HG03066 (cell line): ENCODE measurements around the gene FRMD4A.
"Not testable (repeated sequence)": the region's sequence is repeated elsewhere in the genome, so short reads cannot be mapped to it uniquely, and the experiment has no call there.

Source experiments
- ATAC-seq: cut with Tn5 transposase; IDR thresholded peaks from one replicate; pipeline ENCODE4 v1.9.1; 2021; ENCODE audit warnings: low read depth; ENCODE audit not compliant: unreplicated experiment

The FRMD4A gene

DNA sequence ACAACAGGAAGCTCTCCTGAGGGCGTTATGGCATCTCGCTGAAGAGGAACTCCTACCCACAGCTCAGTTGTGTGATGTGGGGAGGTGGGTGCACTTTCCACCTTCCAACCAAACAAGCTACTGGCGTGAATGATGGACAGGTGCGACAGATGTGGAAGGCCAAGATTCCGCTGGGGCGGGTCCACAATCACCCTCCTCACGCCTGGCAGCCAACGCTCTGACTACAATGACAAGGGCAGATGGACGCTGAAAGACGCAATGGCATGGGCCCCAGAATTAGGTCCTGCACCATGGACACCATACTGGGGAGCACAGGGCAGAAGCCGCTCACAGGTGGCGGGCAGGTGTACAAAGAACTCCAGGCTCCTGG is 461.4 kb downstream of the FRMD4A start:
- no peak for ATAC-seq

DNA sequence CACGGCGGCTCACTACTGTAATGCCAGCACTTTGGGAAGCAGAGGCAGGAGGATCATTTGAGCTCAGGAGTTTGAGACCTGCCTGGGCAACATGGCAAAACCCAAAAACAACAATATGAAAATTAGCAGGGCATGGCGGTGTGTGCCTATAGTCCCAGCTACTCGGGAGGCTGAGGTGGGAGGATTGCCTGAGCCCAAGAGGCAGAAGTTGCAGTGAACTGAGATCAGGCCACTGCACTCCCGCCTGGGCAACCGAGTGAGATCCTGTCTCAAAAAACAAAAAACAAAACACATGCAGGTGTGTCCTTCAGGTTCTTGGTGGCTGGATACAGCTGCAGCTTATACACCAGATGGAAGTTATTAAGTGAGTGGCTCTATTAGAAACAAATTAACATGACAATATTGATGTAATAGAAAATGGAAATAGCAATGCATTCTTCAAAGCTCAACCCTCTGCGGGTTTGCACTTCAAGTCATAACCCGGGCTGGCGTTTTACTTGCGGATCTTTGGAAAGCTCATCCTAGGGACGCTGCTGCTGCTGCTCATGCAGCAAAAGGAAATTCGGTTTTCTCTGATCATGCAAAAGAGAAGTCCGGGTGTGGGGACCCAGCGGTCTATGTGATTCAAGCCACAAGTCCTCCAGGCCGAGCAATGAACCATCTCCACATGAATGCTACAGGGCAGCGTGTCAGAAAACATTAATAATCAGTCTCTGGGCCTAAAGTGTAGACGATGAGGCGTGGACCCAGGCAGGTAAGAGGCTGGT is 462.0 kb downstream of the FRMD4A start:
- no peak for ATAC-seq

DNA sequence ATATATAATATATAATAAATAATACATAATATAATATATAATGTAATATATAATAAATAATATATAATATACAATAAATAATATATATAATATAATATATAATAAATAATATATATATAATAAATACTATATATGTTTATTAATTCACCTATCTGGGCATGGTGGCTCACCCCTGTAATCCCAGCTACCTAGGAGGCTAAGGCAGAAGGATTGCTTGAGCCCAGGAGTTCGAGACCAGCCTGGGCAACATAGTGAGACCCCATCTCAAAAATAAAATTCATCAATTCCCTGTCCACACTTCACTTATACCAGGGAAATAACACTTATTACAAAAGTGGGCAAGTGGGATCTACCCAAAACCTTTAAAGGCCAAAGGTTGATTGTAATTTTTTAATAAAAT is 462.9 kb downstream of the FRMD4A start:
- no peak for ATAC-seq

DNA sequence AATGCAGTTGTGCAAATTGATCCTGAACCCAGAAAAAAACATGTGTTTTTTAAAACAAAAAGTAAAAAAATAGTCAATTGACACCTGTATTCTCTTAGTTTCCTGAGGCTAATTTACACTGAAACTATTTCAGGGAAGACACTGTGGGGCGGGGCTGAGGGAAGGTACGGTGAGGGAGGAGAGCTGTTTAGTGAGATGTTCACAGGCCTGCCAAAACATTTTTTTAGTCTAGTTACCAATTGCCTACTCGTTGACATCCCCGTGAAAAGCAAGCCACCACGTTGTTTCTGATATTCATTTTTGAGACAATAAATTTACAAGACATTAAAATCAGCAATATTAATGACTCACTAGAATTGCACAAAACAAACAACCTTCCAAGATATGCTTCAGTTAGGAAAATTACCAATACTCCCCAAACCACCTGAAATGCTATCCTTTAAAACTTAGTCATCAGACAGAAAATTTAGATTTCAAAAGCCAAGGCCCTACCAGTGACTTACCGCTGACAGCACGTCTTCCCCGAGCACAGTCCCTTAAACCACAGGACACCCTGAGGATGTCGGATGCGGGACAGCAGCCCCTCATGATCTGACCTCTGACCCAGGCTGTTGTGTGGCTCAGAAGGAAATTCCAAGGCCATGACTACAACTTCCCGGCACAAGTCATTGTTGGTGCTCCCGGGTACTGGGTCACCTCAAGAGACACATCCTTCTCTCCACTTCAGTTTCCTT is 464.8 kb downstream of the FRMD4A start:
- no peak for ATAC-seq

DNA sequence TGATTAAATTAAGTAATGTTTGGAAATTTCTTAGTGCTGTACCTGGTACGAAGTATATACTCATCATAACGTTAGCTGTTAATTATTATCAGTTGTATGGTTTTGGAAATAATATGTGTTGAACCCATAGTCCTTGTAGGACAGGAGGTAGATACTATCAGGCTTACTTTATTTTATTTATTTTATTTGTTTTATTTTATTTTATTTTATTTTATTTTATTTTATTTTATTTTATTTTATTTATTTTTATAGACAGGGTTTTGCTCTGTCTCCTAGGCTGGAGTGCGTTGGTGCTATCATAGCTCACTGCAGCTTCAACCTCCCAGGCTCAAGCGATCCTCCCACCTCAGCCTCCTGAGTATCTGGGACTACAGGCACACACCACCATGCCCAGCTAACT is 465.5 kb downstream of the FRMD4A start:
- ATAC-seq: not testable (repeated sequence)

DNA sequence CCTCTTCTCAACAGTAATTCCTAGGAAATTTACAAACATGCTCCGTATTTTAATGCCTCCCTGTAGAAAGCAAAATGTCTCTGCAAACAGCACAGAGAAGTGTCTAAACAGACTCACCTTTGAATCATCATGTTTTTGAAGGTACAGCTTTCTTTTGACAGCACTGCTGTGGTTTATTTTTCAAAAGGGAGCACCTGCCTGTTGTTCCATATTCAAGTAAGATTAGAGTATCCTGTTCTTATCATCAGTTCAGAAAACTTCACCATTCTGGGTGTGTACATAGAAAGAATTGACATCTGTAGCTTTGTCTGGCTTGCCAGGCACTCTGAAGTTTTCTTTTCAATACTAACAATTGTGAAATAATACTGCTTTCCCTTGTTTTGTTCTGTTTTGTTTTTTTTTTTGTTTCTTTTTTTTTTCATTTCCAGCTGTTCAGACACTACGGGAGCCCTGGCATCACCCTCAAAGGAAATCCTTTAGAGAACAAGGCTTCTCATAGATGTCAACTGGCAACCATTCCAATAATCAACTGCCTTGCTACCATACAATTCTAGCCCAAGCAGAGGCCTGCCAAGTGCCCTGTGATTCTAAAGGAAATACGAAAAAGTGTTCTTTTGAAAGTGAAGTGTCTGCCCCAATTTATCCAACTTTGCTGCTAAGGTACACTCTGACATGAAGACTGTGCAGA is 468.0 kb downstream of the FRMD4A start:
- ATAC-seq: no peak

DNA sequence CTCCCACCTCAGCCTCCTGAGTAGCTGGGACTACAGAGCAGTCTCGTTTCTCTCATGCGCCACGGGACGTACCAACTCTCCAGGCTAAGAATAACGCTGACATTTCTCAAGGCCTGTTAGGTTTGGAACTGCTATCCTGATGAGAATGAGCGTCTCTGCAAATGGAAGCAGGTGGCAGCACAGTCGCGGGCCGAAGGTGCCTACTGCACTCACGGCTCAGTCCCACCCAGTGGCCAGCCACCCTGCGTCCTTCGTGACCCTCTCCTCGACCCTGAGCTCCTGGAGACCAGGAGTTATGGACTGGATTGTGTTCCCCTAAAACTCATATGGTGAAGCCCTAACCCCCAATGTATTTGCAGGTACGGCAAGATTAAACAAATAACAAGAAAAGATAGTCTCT is 469.8 kb downstream of the FRMD4A start:
- no peak for ATAC-seq

DNA sequence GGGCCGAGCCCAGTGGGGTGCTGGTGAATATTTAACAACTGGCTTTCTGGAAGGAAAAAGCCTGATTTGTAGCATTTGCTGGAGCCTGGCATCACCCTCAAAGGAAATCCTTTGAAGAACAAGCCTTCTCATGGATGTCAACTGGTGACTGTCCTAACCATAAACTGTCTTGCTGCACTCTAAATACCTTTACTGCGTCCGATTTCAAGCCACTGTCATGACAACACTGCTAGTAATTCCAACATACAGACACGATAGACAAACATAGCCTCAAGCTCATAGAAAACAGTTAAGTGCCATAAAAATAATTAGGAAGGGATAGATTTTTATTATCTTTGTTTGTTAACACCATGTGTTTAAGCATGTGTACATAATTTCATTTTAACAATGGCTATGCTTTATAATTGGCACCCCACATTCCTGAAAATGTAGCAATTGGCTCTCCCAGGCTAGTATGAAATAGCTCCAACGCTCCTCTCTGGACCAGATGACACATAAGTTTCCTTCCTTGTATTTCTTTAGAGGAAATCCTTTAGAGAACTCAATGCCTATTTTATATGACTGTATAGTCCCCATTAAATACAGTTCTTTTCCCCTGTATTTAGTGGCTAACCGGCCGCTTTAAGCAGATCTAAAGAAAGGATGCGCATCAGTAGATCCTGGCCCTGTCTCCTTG is 470.6 kb downstream of the FRMD4A start:
- no peak for ATAC-seq

DNA sequence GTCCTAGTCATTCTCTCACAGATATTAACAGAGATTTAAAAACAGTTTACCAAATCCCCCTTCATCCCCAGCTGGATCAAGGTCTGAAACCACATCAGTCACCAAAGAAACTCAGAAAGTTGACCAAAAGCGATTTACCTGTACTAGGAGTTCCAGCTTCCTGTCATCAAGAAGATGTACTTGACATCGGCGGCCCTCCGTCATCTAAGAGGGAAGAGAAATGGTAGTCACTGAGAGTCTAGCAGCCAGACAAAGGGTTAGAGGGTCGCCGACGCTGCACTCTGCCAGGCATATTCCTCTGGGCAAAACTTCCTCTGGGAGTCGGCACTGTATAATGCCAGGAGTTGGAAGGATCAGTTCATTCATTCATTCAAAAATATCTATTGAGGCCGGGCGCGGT is 472.0 kb downstream of the FRMD4A start:
- ATAC-seq: no peak

DNA sequence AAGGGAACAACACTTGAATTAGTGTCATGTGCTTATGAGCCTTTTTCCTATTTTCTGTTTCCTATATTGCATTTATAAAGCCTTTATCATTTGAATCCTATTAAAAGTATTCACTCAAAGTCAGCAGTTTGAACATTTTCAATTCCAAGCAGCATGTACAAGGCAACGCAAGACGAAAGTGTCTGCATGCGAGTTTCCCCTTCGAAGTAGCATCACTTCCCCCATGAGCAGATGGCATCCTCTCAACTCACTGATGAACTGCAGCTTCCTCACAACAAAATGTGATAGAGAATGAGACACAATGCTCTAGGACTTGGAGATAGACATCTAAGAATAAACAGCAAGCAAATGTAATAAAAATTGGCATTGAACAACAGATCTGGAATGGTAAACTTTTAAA is 473.3 kb downstream of the FRMD4A start:
- no peak for ATAC-seq

DNA sequence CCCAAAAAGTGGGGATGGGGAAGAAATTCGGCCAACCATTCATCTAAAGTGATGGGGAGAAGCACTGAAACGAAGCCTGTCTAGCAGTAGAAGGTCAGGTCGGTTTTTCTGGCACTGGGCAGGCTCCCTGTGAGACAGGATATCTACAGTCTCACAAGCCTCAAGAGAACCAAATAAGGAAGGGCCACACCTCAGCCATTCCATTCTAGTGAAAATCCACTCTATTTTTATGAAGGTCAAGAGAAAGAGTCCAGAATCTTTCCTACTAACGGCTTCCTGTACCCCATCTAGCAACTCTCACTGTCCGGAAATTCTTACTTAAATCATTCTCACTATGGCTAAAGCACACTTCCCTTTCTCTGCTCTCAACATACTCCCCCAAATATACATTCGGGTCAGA is 476.9 kb downstream of the FRMD4A start:
- ATAC-seq: no peak

DNA sequence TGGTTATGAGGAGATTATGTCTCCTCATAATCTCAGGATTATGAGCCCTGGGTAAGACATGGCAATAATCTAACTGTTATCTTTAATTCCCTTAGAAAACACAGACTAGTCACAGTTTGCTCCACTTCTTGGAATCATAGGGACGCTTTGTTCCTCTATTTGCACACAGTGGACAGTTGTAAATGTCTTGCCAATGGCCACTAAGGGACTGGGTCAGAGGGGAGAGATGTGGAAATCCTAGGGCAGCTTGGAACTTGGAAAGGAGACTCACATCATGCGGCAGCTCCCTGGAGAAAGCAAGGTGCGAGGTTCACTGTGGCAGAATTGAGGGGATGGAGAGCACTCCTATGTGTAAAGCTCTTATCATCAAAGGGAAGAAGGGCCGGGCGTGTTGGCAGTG is 477.9 kb downstream of the FRMD4A start:
- no peak for ATAC-seq

DNA sequence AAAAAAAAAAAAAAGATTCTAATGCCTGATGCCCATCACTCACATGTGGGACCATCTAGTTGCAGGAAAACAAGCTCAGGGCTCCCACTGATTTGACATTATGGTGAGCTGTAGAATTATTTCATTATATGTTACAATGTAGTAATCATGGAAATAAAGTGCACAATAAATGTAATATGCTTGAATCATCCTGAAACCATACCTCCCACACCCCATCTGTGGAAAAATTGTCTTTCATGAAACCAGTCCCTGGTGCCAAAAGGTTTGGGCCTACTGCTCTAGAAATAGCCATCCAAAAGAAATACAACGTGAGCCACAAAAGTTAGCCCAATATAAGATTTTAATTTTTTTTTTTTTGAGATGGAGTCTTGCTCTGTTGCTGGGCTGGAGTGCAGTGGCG is 478.8 kb downstream of the FRMD4A start:
- ATAC-seq: no peak

DNA sequence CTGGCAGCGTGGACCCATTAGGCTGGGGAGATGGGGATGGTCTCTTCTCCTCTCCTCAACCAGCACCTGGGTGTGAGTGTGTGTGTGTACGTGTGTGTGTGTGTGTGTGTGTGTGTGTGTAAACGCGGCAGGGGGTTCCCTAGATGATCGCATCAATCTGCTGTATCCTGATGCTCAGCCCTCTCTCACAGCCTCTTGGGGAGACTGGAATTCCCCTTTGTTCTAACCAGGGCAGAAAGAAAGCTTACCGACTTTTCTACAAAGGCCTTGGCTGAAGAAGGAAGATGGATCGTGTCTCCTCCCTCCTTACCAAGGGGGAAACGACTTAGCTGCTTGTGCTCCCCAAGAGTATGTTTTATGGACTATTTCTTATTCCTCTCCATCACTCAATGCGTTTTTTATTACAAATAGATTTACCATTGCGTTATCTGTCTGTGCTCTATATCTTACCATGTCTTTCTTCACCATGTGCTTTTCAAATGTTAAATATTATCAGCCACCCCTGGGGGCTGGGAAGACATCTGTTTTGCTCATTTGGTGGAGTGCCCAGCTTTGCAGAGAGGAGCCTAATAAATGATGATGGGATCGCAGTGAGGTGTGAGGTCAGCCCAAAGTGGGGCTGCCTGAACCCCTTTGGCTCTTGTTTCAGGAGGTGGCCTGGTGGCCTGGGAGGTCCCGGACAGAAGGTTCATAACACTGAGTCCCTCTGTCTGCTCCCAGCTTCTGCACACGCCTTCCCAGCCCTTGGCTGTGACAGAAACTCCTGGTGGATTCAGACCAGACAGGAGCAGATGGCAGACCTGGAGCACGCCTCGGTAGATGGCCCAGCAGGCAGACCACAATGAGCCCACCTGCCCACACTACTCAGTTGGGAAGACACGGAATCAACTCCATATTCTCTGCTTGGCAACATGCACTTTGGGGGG is 481.9 kb downstream of the FRMD4A start:
- ATAC-seq: no peak

DNA sequence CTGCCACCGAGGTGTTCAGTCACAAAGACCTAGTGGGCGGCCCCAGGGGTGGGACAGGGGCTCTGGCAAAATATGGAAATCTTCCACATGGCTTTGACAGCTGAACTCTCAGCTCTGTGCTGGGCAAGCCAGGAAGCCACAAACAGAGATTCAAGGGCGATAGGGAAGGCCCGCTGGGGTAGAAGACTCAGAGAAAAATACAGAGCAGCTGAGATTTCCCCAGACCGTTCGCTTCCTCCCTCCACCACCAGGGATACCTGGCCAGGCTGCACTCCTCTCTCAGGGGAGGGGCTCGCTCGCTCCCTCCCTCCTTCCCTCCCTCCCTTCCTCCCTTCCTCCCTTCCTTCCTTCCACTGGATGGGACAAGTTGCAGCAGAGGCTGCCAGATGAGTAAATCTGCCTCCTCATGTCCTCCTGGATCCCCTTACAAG is 483.5 kb downstream of the FRMD4A start:
- ATAC-seq: no peak

DNA sequence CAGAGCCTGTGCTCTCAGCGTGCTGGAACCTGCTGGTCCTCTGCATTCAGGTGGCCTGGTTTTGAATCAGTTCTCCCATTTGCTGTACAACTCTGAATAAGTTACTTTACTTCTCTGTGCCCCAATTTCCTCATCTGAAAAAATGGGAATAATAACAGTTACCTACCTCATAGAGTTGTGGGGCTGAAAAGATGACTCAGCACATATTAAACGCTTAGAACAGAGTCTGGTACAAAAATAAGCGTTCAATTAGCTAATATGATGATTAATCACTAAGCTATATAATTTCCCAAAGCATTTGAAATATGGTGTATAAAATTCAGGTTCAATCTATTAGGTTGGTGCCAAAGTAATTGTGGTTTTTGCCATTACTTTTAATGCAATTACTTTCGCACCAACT is 484.8 kb downstream of the FRMD4A start:
- ATAC-seq: no peak

DNA sequence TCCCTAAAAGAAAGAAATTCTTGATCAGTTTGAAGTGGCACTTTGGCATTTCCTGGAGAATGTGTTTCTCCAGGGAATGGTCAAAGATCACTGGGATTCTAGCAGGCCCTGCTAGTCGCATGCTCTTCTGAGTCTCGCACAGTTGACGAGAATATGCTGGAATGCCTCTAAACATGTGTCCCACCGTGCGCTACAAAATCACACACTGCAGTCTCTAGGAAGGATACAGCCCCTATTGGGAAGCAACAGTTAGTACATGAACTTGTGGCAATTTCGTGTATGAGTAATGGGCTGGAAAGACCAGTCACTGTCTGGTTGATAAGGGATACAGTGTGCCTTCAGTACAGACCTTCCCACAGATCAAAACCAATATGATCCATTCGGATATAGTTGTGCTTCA is 486.1 kb downstream of the FRMD4A start:
- no peak for ATAC-seq

DNA sequence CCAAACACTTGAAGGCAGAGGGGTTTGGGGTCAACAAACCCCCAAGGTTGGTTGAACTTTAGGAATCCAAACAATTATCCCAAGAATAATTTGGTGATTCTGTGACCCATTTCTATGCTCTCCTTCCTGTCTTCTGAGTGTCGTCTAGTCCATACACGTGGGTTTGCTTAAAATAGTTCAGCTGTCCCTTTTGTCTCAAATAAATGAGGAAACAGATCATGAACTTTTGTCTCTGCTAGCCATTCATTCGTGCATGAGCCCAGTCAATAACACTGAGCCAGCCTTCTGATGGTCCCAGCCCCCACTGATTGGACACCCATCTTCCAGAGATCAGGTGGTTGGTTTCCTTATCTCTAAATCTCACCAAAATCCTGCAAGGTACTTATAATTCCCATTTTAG is 488.6 kb downstream of the FRMD4A start:
- no peak for ATAC-seq

DNA sequence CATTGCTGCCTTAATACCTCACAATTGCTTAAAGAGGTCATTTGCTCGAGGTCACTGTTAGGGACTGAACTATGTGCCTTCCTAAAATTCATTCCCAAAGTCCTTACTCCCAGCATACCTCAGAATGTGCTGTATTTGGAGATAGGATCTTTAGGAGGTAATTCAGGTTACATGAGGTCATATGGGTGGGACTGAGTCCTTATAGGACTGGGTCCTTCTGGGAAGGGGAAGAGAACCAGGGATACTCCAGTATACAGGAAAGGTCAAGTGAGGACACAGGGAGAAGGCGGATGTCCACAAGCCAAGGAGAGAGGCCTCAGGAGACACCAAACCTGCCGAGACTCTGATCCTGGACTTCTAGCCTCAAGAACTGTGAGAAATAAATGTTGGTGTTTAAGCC is 490.7 kb downstream of the FRMD4A start:
- no peak for ATAC-seq

DNA sequence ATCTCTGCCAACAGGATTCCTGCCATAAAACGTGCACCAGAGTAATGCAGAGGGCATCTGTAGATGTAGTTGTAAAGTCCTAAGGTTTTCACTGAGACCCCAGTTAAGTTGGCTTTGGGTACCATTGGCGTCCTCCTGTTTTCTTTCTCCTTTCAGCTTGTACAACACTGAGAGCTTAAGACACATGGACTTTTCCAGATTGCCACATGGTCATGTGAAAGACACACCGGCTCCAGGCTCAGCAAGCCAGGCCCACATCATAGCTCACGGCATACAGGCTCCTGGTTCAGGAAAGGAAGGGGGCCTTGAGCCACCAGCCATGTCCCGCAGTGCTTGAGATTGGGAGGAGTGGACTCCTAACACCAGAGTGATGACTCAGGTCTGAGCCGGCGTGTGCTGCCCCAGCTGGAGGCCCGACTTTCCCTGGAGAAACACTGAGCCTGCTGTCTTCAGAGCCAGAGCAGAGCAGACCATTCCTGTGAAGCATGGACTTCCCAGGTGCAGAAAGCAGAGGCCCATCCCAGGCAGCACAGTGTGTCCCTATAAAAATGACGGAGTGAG is 491.2 kb downstream of the FRMD4A start:
- ATAC-seq: no peak
